ENCODE data around the gene EPHA3. TPM values are rescaled to one million over a fixed set of nuclear protein-coding genes. Genes with fewer than 3 reads are reported as not detected.

Gene EPHA3
- total RNA-seq, 1 experiment from 2014 or later, result 0.74 TPM

DNA sequence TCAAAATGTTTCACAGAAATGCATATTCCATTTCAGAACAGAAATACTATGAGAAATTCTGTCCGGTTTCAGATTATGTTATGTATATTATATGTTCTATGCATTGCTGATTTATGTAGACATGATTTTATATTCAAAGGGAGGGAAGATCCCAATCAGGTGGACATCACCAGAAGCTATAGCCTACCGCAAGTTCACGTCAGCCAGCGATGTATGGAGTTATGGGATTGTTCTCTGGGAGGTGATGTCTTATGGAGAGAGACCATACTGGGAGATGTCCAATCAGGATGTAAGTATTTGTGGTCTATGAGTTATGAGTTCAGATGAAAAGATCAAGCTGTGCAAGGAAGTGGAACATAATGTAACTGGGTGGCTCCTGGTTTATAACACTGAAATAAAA is 341.7 kb downstream of the EPHA3 start:
- H3K4me3 Mint-ChIP-seq, result no peak overlapping the region
- no peaks in the 10 kb centered on the region for H3K27me3 Mint-ChIP-seq (ENCODE audit: low read depth)
- H3K4me1 Mint-ChIP-seq, result peaks cover 7% of the 10 kb centered on the region
- ChIA-PET POLR2A (no interaction called here), CTCF (no interaction called here)
- H3K27ac Mint-ChIP-seq, result no peak overlapping the region
- TF ChIP-seq, protein P1, sequence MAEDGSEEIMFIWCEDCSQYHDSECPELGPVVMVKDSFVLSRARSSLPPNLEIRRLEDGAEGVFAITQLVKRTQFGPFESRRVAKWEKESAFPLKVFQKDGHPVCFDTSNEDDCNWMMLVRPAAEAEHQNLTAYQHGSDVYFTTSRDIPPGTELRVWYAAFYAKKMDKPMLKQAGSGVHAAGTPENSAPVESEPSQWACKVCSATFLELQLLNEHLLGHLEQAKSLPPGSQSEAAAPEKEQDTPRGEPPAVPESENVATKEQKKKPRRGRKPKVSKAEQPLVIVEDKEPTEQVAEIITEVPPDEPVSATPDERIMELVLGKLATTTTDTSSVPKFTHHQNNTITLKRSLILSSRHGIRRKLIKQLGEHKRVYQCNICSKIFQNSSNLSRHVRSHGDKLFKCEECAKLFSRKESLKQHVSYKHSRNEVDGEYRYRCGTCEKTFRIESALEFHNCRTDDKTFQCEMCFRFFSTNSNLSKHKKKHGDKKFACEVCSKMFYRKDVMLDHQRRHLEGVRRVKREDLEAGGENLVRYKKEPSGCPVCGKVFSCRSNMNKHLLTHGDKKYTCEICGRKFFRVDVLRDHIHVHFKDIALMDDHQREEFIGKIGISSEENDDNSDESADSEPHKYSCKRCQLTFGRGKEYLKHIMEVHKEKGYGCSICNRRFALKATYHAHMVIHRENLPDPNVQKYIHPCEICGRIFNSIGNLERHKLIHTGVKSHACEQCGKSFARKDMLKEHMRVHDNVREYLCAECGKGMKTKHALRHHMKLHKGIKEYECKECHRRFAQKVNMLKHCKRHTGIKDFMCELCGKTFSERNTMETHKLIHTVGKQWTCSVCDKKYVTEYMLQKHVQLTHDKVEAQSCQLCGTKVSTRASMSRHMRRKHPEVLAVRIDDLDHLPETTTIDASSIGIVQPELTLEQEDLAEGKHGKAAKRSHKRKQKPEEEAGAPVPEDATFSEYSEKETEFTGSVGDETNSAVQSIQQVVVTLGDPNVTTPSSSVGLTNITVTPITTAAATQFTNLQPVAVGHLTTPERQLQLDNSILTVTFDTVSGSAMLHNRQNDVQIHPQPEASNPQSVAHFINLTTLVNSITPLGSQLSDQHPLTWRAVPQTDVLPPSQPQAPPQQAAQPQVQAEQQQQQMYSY (CRISPR knock-in tag; IDR thresholded peaks at IDR 0.05), result no peak
- DNase-seq (ENCODE audit: low spot score) (no peak), ATAC-seq (no peak)
- no peaks in the 10 kb centered on the region; the same call in 1 of the 2 replicates for H3K36me3 Mint-ChIP-seq
- peaks cover 6% of the 10 kb centered on the region for H3K9me3 Mint-ChIP-seq

DNA sequence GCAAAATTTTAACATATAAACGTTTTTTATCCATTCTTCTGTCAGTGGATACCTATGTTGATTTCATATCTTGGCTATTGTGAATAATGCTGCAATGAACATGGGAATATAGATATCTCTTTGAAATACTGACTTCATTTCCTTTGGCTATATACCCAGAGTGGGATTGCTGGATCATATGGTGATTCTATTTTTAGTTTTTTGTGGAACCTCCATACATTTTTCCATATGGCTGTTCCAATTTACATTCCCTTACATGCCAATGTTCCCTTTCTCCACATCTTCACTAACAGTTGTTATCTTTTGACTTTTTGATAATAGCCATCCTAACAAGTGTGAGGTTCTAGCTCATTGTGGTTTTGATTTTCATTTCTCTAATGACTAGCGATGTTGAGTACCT is 344.6 kb downstream of the EPHA3 start:
- POLR2A ChIA-PET, result no interaction called here
- DNase-seq (ENCODE audit: low spot score) (no peak), ATAC-seq (no peak)
- Mint-ChIP-seq H3K9me3 (peaks cover 17% of the 10 kb centered on the region), H3K27me3 (ENCODE audit: low read depth) (no peaks in the 10 kb centered on the region), H3K4me3 (no peak overlapping the region), H3K36me3 (peaks cover 6% of the 10 kb centered on the region; the same call in 1 of the 2 replicates), H3K4me1 (peaks cover 7% of the 10 kb centered on the region), H3K27ac (no peak overlapping the region)
- CTCF ChIA-PET, result no interaction called here
- no peak for TF ChIP-seq ZNF416 (CRISPR knock-in tag; IDR thresholded peaks at IDR 0.05)
- TF ChIP-seq, protein P2, sequence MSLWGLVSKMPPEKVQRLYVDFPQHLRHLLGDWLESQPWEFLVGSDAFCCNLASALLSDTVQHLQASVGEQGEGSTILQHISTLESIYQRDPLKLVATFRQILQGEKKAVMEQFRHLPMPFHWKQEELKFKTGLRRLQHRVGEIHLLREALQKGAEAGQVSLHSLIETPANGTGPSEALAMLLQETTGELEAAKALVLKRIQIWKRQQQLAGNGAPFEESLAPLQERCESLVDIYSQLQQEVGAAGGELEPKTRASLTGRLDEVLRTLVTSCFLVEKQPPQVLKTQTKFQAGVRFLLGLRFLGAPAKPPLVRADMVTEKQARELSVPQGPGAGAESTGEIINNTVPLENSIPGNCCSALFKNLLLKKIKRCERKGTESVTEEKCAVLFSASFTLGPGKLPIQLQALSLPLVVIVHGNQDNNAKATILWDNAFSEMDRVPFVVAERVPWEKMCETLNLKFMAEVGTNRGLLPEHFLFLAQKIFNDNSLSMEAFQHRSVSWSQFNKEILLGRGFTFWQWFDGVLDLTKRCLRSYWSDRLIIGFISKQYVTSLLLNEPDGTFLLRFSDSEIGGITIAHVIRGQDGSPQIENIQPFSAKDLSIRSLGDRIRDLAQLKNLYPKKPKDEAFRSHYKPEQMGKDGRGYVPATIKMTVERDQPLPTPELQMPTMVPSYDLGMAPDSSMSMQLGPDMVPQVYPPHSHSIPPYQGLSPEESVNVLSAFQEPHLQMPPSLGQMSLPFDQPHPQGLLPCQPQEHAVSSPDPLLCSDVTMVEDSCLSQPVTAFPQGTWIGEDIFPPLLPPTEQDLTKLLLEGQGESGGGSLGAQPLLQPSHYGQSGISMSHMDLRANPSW (CRISPR knock-in tag; conservative IDR thresholded peaks at IDR 0.05; ENCODE audit: low read depth), result no peak
- TF ChIP-seq ATF1 (CRISPR knock-in tag; IDR thresholded peaks at IDR 0.05), result no peak
- TF ChIP-seq, protein P3, sequence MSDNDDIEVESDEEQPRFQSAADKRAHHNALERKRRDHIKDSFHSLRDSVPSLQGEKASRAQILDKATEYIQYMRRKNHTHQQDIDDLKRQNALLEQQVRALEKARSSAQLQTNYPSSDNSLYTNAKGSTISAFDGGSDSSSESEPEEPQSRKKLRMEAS (CRISPR knock-in tag; IDR thresholded peaks at IDR 0.05), result no peak
- no peak for TF ChIP-seq CBFB (CRISPR knock-in tag; IDR thresholded peaks at IDR 0.05; ENCODE audit: low read depth)

DNA sequence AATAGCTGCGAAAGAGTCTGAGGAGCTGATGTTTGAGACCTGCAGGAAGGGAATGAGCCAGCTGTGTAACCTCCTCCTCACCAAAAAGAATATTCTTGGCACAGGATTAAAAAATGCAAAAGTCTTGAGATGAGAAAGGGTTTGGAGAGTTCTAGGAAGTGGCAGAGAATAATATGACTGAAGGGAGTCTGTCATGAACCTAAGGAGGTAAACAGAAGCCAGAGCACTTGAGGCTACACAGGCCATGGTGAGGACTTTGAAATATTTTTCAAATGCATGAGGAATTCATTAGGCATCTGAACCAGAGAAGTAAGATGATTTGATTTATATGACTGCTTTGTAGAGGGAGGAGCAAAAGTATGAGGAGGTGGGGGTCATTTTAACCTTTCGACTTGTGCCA is 347.8 kb downstream of the EPHA3 start:
- ChIA-PET POLR2A (no interaction called here), CTCF (no interaction called here)
- H3K4me3 Mint-ChIP-seq, result no peak overlapping the region
- DNase-seq (ENCODE audit: low spot score) (no peak), ATAC-seq (no peak)
- peaks cover 2% of the 10 kb centered on the region for H3K4me1 Mint-ChIP-seq
- H3K27ac Mint-ChIP-seq, result no peak overlapping the region
- no peaks in the 10 kb centered on the region for H3K27me3 Mint-ChIP-seq (ENCODE audit: low read depth)
- peaks cover 36% of the 10 kb centered on the region for H3K9me3 Mint-ChIP-seq
- peaks cover 10% of the 10 kb centered on the region; the same call in 1 of the 2 replicates for H3K36me3 Mint-ChIP-seq
- TF ChIP-seq ETV6 (CRISPR knock-in tag; IDR thresholded peaks at IDR 0.05) (no peak), OVOL2 (CRISPR knock-in tag; IDR thresholded peaks at IDR 0.05; ENCODE audit: borderline replicate concordance) (no peak), ZNF671 (CRISPR knock-in tag; IDR thresholded peaks at IDR 0.05) (no peak), ZNF263 (CRISPR knock-in tag; IDR thresholded peaks at IDR 0.05; ENCODE audit: low read depth) (no peak), SOX15 (CRISPR knock-in tag; IDR thresholded peaks at IDR 0.05) (no peak), ATF1 (CRISPR knock-in tag; IDR thresholded peaks at IDR 0.05) (no peak), JUN (CRISPR knock-in tag; IDR thresholded peaks at IDR 0.05) (no peak), ZNF416 (CRISPR knock-in tag; IDR thresholded peaks at IDR 0.05) (no peak), FOXJ3 (CRISPR knock-in tag; IDR thresholded peaks at IDR 0.05; ENCODE audit: borderline replicate concordance) (no peak), NR3C1 (CRISPR knock-in tag; conservative IDR thresholded peaks at IDR 0.05; ENCODE audit: low read depth) (no peak), TP53 (CRISPR knock-in tag; IDR thresholded peaks at IDR 0.05) (no peak), NFE2L1 (CRISPR knock-in tag; IDR thresholded peaks at IDR 0.05) (no peak)
- TF ChIP-seq, protein P4, sequence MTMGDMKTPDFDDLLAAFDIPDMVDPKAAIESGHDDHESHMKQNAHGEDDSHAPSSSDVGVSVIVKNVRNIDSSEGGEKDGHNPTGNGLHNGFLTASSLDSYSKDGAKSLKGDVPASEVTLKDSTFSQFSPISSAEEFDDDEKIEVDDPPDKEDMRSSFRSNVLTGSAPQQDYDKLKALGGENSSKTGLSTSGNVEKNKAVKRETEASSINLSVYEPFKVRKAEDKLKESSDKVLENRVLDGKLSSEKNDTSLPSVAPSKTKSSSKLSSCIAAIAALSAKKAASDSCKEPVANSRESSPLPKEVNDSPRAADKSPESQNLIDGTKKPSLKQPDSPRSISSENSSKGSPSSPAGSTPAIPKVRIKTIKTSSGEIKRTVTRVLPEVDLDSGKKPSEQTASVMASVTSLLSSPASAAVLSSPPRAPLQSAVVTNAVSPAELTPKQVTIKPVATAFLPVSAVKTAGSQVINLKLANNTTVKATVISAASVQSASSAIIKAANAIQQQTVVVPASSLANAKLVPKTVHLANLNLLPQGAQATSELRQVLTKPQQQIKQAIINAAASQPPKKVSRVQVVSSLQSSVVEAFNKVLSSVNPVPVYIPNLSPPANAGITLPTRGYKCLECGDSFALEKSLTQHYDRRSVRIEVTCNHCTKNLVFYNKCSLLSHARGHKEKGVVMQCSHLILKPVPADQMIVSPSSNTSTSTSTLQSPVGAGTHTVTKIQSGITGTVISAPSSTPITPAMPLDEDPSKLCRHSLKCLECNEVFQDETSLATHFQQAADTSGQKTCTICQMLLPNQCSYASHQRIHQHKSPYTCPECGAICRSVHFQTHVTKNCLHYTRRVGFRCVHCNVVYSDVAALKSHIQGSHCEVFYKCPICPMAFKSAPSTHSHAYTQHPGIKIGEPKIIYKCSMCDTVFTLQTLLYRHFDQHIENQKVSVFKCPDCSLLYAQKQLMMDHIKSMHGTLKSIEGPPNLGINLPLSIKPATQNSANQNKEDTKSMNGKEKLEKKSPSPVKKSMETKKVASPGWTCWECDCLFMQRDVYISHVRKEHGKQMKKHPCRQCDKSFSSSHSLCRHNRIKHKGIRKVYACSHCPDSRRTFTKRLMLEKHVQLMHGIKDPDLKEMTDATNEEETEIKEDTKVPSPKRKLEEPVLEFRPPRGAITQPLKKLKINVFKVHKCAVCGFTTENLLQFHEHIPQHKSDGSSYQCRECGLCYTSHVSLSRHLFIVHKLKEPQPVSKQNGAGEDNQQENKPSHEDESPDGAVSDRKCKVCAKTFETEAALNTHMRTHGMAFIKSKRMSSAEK (CRISPR knock-in tag; IDR thresholded peaks at IDR 0.05; ENCODE audit: borderline replicate concordance), result no peak
- TF ChIP-seq, protein P5, sequence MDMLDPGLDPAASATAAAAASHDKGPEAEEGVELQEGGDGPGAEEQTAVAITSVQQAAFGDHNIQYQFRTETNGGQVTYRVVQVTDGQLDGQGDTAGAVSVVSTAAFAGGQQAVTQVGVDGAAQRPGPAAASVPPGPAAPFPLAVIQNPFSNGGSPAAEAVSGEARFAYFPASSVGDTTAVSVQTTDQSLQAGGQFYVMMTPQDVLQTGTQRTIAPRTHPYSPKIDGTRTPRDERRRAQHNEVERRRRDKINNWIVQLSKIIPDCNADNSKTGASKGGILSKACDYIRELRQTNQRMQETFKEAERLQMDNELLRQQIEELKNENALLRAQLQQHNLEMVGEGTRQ (CRISPR knock-in tag; IDR thresholded peaks at IDR 0.05), result no peak
- TF ChIP-seq, protein P6, sequence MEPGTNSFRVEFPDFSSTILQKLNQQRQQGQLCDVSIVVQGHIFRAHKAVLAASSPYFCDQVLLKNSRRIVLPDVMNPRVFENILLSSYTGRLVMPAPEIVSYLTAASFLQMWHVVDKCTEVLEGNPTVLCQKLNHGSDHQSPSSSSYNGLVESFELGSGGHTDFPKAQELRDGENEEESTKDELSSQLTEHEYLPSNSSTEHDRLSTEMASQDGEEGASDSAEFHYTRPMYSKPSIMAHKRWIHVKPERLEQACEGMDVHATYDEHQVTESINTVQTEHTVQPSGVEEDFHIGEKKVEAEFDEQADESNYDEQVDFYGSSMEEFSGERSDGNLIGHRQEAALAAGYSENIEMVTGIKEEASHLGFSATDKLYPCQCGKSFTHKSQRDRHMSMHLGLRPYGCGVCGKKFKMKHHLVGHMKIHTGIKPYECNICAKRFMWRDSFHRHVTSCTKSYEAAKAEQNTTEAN (CRISPR knock-in tag; IDR thresholded peaks at IDR 0.05), result no peak

All from WTC11 (cell line).